ENCODE data around the gene GDPD4.

DNA sequence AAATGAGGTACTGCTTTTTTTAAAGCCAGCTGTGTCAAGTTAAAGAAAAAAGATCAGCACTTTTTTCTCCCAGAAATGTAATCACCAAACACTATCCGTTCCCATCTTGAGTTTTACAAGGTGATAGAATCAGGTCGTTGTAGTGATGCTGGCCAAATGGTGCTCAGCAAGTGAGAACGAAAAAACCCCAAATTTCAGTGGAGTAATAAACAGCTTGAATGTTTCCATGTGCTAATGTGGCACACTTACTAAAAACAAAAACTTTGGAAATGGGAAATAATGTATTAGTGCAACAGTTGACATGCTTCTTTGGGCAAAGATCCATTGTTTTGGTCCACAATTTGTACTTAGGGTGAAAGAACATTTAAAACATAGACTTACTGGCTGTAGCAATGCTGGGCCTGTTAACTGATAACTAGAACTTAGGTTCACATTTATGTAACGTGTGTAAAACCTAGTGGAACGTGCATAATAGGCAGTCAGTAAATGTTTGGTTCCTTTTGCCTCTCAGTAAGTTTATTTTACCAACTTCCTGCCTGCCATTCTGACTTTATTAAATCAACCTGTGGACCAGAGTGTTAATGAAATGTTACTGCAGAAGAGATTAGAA lies 15.4 kb upstream of the GDPD4 start:
- TF ChIP-seq, protein P1, sequence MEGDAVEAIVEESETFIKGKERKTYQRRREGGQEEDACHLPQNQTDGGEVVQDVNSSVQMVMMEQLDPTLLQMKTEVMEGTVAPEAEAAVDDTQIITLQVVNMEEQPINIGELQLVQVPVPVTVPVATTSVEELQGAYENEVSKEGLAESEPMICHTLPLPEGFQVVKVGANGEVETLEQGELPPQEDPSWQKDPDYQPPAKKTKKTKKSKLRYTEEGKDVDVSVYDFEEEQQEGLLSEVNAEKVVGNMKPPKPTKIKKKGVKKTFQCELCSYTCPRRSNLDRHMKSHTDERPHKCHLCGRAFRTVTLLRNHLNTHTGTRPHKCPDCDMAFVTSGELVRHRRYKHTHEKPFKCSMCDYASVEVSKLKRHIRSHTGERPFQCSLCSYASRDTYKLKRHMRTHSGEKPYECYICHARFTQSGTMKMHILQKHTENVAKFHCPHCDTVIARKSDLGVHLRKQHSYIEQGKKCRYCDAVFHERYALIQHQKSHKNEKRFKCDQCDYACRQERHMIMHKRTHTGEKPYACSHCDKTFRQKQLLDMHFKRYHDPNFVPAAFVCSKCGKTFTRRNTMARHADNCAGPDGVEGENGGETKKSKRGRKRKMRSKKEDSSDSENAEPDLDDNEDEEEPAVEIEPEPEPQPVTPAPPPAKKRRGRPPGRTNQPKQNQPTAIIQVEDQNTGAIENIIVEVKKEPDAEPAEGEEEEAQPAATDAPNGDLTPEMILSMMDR (IDR thresholded peaks at IDR 0.05), result no peak
- no peak for TF ChIP-seq POLR2AphosphoS5 (IDR thresholded peaks at IDR 0.05)
- TF ChIP-seq EP300 (IDR thresholded peaks at IDR 0.05), result no peak
- no peak for TF ChIP-seq POLR2A (IDR thresholded peaks at IDR 0.05; ENCODE audit: low read depth)

Measured in esophagus muscularis mucosa (tissue), 4 donors.